ENCODE data around the gene ZNF536.
"Not testable (repeated sequence)": the region's sequence is repeated elsewhere in the genome, so short reads cannot be mapped to it uniquely, and the experiment has no call there.

The ZNF536 gene

DNA sequence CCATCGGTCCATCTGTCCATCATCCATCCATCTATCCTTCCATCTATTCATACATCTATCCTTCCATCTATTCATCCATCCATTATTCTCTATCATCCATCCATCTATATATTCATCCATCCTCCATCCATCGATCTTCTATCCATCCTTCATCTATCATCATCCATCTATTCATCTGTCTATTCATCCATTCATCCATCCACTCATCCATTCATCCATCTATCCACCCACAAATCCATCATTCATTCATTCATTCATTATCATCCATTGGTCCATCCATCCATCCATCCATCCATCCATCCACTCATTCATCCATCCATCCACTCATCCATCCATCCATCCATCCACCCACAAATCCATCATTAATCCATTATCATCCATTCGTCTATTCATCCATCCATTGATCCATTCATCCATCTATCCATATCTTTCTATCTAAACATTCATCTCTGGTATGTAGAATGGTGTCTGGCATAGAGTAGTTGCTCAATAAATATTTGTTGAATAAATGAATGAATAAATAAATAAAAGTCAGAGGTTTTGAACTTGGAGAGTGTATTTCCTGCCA lies 36.6 kb downstream of the ZNF536 start:
- H3K4me3 ChIP-seq (ENCODE audit: low read depth, low read length): no peak overlapping the region
- in situ Hi-C loops (cut with HindIII; ENCODE audit: low sequenced_read_pairs): no loop called here
- TF ChIP-seq, protein P1, sequence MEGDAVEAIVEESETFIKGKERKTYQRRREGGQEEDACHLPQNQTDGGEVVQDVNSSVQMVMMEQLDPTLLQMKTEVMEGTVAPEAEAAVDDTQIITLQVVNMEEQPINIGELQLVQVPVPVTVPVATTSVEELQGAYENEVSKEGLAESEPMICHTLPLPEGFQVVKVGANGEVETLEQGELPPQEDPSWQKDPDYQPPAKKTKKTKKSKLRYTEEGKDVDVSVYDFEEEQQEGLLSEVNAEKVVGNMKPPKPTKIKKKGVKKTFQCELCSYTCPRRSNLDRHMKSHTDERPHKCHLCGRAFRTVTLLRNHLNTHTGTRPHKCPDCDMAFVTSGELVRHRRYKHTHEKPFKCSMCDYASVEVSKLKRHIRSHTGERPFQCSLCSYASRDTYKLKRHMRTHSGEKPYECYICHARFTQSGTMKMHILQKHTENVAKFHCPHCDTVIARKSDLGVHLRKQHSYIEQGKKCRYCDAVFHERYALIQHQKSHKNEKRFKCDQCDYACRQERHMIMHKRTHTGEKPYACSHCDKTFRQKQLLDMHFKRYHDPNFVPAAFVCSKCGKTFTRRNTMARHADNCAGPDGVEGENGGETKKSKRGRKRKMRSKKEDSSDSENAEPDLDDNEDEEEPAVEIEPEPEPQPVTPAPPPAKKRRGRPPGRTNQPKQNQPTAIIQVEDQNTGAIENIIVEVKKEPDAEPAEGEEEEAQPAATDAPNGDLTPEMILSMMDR (IDR thresholded peaks at IDR 0.05; ENCODE audit: low read depth, low read length): no peak
- DNase-seq (ENCODE audit: low read depth, low spot score): no peak

DNA sequence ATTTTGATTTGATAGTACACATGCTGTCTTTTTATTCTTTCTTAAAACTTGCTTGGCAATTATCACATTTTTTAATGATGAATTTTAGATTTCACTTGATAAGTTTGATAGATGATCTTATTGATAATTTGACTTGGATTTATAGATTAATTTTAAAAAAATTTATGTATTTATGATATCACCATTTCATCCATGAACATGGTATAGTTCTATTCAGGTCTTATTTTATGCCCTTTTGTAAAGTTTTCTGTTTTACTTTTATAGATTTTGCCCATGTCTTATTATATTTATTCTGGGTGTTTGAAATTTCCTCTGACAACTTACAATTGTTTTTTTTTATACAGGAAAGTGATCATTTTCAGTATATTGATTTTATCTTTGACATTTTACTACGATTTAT lies 39.5 kb downstream of the ZNF536 start:
- in situ Hi-C loops (cut with HindIII; ENCODE audit: low sequenced_read_pairs): no loop called here
- TF ChIP-seq, protein P1 (IDR thresholded peaks at IDR 0.05; ENCODE audit: low read depth, low read length): no peak
- H3K4me3 ChIP-seq (ENCODE audit: low read depth, low read length): no peak overlapping the region
- DNase-seq (ENCODE audit: low read depth, low spot score): no peak

DNA sequence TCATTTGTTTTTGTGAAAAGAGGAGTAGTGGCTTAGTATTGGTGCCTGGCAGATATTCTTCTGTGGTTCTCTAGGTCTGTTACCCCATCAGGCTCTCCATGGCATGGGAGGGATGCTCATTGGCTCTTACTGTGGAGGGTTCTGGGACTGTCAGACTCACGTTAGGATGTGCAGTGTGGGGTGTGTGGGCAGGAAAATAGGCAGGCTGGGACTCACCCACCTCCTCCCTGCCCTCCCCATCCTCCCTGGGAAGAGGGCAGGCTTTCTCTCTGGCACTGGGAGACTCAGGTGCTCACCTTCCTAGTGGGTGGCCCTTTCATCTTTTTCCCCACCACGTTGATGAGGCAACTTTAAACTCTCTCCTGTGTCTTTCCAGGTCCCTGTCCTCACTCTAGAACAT lies 44.2 kb downstream of the ZNF536 start:
- TF ChIP-seq, protein P1 (IDR thresholded peaks at IDR 0.05; ENCODE audit: low read depth, low read length): no peak
- DNase-seq (ENCODE audit: low read depth, low spot score): no peak
- H3K4me3 ChIP-seq (ENCODE audit: low read depth, low read length): no peak overlapping the region
- in situ Hi-C loops (cut with HindIII; ENCODE audit: low sequenced_read_pairs): no loop called here

DNA sequence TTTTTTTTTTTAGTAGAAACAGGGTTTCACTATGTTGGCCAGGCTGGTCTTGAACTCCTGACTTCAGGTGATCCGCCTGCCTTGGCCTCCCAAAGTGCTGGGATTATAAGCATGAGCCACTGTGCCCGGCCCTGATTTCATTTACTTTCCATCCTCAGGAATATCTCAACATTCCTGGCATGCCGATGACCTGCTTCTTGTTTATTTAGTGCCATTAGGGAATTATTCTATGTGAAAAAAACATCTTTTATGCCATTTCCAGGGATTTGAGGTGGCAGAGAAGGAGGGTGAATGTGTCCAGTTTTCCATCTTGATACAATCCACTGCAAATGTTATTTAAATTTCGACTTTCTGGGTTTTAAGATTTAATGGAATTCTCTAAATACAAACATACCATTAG lies 45.0 kb downstream of the ZNF536 start:
- H3K4me3 ChIP-seq (ENCODE audit: low read depth, low read length); DNase-seq (ENCODE audit: low read depth, low spot score); in situ Hi-C loops (cut with HindIII; ENCODE audit: low sequenced_read_pairs): not testable (repeated sequence)

DNA sequence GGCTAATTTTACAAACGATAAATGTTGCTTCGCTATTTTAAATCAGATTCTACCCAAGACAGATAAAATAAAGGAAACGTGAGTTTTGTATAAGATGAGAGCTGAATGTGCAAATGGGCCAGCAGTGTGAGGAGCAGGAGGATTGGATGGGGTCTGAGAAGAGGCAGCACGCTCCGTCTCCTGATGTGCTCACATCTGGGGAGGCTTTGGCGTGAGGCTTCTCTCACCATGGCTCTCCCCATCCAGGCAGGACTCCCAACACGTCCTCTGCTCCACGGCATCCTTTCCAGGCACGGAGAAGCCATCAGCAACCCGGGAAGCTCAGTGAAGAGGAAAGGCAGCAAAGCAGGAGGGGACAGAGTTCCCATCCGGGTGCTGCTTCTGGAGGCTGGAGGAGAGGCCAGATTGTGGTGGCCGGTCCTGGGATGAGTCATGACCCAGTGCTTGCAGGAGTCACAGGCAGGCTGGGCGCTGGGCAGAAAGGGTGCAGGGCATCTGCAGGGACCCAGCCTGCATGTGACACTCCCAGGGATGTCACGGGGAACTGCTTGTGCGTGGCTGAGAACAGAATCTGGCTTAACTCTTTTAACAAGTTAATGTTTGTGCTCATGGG lies 47.5 kb downstream of the ZNF536 start:
- TF ChIP-seq, protein P1 (IDR thresholded peaks at IDR 0.05; ENCODE audit: low read depth, low read length): no peak
- H3K4me3 ChIP-seq (ENCODE audit: low read depth, low read length): no peak overlapping the region
- DNase-seq (ENCODE audit: low read depth, low spot score): no peak
- in situ Hi-C loops (cut with HindIII; ENCODE audit: low sequenced_read_pairs): no loop called here

DNA sequence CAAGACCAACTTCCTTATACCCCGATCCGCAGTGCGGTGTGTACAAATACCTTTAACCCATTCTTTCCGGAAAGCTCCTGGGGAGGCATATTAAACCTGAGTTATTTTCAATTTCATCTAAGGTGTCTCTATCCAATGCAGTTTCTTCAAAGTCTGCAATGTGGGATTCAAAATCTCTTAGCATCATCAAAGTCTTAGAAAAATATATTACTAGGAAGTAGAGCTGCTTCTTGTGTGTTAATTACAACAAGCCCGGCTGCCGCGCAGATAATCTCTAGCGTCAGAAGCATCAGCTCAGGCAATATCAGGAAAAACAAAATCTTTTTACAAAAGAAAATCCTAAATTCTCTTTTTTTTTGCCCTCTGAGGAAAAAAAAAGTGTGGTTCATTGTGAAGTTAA lies 48.1 kb downstream of the ZNF536 start:
- TF ChIP-seq, protein P1 (IDR thresholded peaks at IDR 0.05; ENCODE audit: low read depth, low read length): no peak
- no peak for DNase-seq (ENCODE audit: low read depth, low spot score)
- H3K4me3 ChIP-seq (ENCODE audit: low read depth, low read length): no peak overlapping the region
- in situ Hi-C loops (cut with HindIII; ENCODE audit: low sequenced_read_pairs): no loop called here

DNA sequence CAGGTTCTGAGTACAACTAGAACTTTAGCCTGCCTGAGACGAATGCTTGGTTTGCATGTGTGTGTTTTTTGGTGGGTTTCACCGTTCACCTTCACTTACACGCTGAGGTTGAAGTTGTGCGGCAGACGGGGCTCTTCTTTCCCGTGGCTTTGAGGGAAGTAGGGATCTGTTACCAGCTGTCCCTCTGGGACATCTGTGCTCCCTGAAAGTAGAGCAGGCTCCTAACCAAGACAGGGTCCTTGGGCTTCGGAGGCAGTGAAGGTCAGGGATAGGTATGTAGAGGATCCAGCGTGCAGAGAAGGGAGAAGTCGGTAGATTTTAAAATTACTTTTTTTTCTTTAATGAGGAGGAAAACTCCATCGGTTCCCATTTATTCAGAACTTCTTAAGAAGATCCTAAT lies 48.7 kb downstream of the ZNF536 start:
- in situ Hi-C loops (cut with HindIII; ENCODE audit: low sequenced_read_pairs): no loop called here
- H3K4me3 ChIP-seq (ENCODE audit: low read depth, low read length): no peak overlapping the region
- TF ChIP-seq, protein P1 (IDR thresholded peaks at IDR 0.05; ENCODE audit: low read depth, low read length): no peak

More for the DNA sequence above, 48.7 kb downstream of the ZNF536 start:
- no peak for DNase-seq (ENCODE audit: low read depth, low spot score)
